22Rv1 (cell line): ENCODE results near the gene RPL37A.

ENCODE experiments used
- CTCF ChIP-seq: fragments of 450-650 bp; IDR thresholded peaks from 2 replicates; pipeline ENCODE4 v1.5.1; 2017; ENCODE audit warnings: mild to moderate bottlenecking
- ZFX ChIP-seq: fragments of 450-650 bp; IDR thresholded peaks from 2 replicates; pipeline ENCODE4 v1.6.1; 2017; ENCODE audit warnings: antibody characterized with exemption, borderline replicate concordance

GRCh38 chr2:216486271-216486670 is 12.4 kb upstream of the RPL37A start:
- TF ChIP-seq CTCF (no peak), ZFX (no peak)
